Neutrophil (primary cell): Measurements from ENCODE around the gene WNT11.

Experiments used
- H3K27ac ChIP-seq: fragments of 200-600 bp; sonication (generic); 2 replicates; pipeline ENCODE4 v1.5.1; 2016; ENCODE audit warnings: mild to moderate bottlenecking, moderate library complexity
- H3K27me3 ChIP-seq: fragments of 200-600 bp; sonication (generic); 2 replicates; pipeline ENCODE4 v1.6.0; 2016; ENCODE audit warnings: mild to moderate bottlenecking
- H3K36me3 ChIP-seq: fragments of 200-600 bp; sonication (generic); 2 replicates; pipeline ENCODE4 v1.5.1; 2017
- H3K4me1 ChIP-seq, 2 experiments: fragments of 200-600 bp in 1 of 2; sonication (generic) in 1 of 2; 1 replicate in 1 of 2; 2 replicates in 1 of 2; pipeline versions ENCODE4 v1.5.1 to v1.6.1; 2013 to 2016; ENCODE audit warnings: low read depth in 1 of 2, low read length in 1 of 2, mild to moderate bottlenecking in 1 of 2, moderate library complexity in 1 of 2; ENCODE audit not compliant: control insufficient read depth in 1 of 2, insufficient read depth in 1 of 2
- H3K4me3 ChIP-seq, 2 experiments: fragments of 200-600 bp in 1 of 2; sonication (generic) in 1 of 2; 1 replicate in 1 of 2; 2 replicates in 1 of 2; pipeline ENCODE4 v1.5.1; 2013 to 2016; ENCODE audit warnings: low read depth in 1 of 2, low read length in 1 of 2, mild to moderate bottlenecking in 1 of 2, moderate library complexity in 1 of 2
- H3K9me3 ChIP-seq: fragments of 200-600 bp; sonication (generic); 2 replicates; pipeline ENCODE4 v1.5.1; 2016
- TF ChIP-seq, protein P1 (sequence below): fragments of 200-600 bp; sonication (generic); IDR thresholded peaks from 2 replicates; pipeline ENCODE4 v1.5.1; 2016; ENCODE audit warnings: antibody characterized with exemption

The WNT11 gene

DNA sequence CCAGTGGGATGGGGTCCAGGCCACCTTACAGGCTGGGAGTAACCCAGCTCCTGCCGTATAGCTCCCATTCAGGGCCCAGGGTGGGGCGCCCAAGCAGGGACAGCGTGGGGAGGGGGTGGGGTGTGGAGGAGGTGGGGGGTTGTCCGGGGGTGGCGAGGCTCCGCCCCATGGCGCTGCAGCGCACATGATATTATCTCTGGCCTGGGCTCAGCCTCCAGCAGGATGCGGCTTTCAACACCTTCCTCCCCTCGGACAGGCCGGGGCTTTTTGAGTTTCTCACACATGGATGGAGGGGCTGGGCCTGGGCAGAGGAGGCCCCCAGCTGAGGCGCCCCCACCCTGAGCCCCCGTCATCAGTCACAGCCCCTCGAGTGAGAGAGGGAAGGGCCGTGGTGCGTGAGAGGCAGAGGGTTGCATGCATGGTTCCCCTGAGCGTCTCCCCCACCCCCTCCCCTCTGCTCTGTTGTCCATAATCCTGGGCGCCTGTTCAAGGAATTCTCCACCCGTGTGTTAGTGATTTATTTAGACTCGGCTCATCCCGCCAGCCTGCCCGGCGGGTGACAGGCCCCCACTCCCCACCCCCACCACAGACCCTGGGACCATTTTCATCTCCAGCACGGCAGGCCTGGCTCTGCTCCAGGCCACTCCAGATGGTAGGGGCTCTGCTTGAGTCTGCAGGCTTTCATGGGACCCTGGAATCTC is 44.9 kb downstream of the WNT11 start:
- Histone ChIP-seq H3K4me1 (no peaks in the 10 kb centered on the region), H3K27ac (no peak overlapping the region), H3K4me3 (no peak overlapping the region), H3K36me3 (no peaks in the 10 kb centered on the region), H3K27me3 (peaks cover 6% of the 10 kb centered on the region), H3K9me3 (no peaks in the 10 kb centered on the region)
- TF ChIP-seq, protein P1, sequence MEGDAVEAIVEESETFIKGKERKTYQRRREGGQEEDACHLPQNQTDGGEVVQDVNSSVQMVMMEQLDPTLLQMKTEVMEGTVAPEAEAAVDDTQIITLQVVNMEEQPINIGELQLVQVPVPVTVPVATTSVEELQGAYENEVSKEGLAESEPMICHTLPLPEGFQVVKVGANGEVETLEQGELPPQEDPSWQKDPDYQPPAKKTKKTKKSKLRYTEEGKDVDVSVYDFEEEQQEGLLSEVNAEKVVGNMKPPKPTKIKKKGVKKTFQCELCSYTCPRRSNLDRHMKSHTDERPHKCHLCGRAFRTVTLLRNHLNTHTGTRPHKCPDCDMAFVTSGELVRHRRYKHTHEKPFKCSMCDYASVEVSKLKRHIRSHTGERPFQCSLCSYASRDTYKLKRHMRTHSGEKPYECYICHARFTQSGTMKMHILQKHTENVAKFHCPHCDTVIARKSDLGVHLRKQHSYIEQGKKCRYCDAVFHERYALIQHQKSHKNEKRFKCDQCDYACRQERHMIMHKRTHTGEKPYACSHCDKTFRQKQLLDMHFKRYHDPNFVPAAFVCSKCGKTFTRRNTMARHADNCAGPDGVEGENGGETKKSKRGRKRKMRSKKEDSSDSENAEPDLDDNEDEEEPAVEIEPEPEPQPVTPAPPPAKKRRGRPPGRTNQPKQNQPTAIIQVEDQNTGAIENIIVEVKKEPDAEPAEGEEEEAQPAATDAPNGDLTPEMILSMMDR = no peak

DNA sequence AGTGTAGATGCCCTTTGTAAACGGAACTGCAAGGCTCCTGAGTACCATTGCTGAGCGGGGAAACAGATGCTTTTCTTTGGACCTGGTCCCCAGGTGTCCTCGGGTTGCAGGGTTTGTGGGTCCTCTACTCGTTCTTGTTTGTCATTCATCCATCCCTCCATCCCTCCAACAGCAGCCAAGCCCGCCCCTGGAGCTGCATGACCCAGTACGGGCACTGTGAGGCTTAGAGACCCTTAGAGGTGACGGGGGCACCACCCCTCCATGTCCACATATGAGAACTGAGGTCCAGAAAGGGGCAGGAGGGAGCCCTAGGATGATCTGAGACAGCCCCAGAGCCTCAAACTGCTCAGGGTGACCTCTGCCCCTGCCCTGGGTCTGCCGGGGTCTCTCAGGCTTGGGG is 45.4 kb downstream of the WNT11 start:
- Histone ChIP-seq H3K27ac (no peak overlapping the region), H3K9me3 (no peaks in the 10 kb centered on the region), H3K36me3 (no peaks in the 10 kb centered on the region), H3K4me1 (no peaks in the 10 kb centered on the region), H3K27me3 (peaks cover 6% of the 10 kb centered on the region), H3K4me3 (no peak overlapping the region)
- TF ChIP-seq, protein P1 = no peak

DNA sequence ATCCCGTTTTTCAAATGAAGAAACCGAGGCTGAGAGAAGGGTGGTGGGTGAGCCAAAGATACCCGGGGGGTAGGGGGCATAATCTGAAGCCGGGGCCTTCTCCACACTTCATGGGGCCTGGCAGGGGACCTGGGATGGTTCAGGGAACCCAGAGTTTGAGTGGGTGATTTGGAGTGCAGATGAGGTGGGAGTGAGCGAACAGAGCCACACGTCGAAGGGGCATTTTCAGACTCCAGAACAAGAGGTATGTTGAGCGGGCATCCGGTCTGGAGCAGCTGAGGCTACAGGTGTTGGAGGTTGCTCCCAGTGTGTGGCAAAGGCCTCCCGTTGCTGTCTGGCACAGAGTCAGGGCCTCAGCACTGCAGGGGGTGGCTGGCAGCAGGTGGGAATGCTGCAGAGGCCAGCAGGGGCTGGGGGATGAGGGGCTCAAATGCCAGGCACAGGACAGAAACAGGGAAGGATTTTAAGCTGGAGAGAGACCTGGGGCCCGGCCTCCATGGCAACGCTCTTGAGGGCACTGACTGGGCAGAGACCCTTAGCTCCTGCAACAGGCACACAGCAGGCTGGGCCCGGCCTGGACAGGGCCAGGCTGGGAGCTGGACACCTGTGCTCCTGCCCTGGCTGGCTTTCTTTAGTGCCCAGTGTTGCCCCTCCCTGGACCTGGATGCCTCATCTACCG is 46.2 kb downstream of the WNT11 start:
- Histone ChIP-seq H3K9me3 (no peaks in the 10 kb centered on the region), H3K4me1 (no peaks in the 10 kb centered on the region), H3K4me3 (no peak overlapping the region), H3K27me3 (peaks cover 6% of the 10 kb centered on the region), H3K27ac (no peak overlapping the region), H3K36me3 (no peaks in the 10 kb centered on the region)
- TF ChIP-seq, protein P1 = no peak

- Histone ChIP-seq H3K27me3 (peaks cover 8% of the 10 kb centered on the region), H3K36me3 (no peaks in the 10 kb centered on the region), H3K27ac (no peak overlapping the region), H3K9me3 (no peaks in the 10 kb centered on the region), H3K4me3 (no peak overlapping the region), H3K4me1 (no peaks in the 10 kb centered on the region)
- TF ChIP-seq, protein P1 = no peak
These were observed 46.9 kb downstream of the WNT11 start for GRCh38 chr11:76159303-76159937.

- TF ChIP-seq, protein P1 = no peak
- H3K27ac ChIP-seq = no peak overlapping the region
- H3K4me1 ChIP-seq = no peaks in the 10 kb centered on the region
- H3K4me3 ChIP-seq = no peak overlapping the region
- H3K9me3 ChIP-seq = no peaks in the 10 kb centered on the region
- H3K27me3 ChIP-seq = peaks cover 15% of the 10 kb centered on the region
- H3K36me3 ChIP-seq = no peaks in the 10 kb centered on the region
These were observed 47.7 kb downstream of the WNT11 start for GRCh38 chr11:76158394-76159302.
